GM18520 (cell line): ENCODE measurements around the gene FER.

Source experiments
- ATAC-seq: cut with Tn5 transposase; IDR thresholded peaks from one replicate; pipeline ENCODE4 v1.9.1; 2021; ENCODE audit not compliant: unreplicated experiment

The FER gene

DNA sequence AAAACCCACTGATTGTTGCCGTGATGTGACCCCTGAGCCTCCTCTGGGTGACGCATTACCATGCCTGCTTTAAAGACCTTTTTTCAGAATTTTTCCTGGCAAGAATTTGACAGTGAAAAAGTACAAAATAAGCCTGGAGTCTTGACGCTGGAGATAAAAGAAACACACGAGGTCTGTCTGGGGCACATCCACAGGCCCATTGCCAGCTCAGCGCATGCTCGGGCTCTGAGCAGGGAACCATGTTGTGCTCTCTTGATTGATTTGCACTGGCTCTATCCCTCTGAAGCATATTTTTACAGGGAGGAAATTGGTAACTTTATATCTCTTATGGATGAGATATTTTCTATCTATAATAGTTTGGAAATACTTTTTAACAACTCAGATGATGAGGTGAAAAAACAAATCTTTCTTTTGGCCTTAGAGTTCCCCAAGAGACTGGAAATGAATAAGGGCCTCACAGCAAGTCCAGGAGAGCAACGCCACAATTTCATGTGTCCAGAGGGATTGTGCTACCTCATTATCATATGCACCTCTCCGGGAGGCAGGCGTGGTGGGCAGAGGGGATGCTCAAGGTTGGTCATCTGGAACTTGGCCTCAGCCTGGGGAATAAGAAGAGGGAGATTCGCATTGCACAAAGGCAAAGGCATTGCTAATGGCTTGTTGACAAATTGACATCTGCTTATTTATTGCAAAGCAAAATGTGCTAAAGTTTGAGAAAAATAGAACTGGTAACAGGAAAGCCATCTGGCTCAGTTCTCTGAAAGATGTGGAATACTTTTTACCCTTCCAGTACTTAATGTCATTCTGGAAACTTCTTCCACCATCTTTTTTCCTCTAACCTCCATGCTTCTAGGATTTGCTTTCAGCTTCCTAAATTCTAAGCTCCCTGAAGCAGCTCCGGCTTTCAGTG is 478.3 kb downstream of the FER start:
- ATAC-seq: no peak

DNA sequence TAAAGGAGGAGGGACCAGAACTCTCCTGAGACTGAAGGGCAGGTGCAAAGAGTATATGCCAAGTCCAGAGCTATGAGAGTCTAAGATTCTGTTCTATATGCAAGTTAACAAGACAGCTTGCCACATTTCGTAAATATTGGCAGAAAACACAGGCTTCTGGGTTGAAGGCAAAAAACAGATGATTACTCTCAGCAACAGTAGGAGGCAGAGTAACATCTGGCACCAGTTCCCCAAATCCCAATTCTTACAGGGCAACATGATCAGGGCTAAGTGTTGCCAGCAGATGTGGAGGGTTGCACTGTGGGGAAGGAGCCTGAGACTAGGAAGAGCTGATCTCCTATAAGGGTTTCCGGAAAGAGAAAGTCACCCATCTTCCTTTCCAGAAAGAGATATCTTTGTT is 482.7 kb downstream of the FER start:
- no peak for ATAC-seq

DNA sequence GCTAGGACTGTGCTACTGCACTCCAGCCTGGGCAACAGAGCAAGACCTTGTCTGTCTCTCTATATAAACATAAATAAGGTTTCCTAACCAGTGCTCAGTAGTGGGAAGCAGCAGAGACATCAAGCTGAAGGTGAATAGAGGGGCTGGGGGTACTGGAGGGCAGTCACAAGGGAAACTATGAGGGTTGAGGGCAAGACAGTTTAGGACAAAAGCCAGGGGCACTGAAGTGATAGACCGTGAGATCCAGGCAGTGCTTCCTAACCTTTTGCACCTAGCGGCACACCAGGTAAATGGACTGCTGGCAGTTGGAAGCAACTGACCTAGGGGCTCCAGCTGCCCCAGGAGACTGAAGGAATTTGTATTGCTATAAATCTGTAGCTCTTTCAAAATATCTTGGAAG is 483.6 kb downstream of the FER start:
- no peak for ATAC-seq

DNA sequence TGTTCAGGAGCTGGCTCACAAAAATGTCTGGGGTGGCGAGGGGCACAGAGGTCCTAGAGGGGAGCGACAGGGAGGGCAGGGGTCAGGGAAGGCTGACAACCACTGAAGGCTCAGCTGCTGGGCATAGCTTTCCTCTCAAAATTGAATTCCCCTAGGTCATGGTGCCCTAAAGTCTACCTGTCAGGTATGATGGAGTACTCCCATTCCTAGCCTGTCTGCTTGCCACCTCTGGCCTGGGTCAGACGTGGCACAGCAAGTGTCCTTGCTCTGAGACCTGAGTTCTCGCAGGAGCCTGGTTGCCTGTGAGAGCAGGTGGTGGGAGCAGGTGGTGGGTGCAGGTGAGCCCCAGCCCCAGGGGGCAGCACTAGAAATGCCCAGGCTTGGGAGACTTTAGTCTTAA is 486.7 kb downstream of the FER start:
- no peak for ATAC-seq

DNA sequence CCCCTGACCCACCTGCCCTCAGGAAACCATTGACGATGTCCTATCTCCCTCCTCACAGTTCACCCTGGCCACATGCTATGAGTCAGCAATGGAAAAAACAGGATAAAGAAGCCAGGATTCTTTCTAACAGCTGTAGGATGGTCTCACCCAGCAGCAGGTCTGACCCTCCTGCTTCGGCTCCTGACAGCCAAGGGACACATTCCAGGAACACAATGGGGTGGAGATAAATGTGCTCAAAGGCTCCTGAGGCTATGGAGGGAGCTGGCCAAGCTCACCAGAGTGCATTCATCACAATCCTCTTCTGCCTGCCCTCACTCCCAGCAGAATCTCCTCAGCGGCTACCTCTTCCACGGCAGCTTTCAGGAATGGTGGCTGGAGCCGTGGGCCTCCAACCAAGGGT is 491.8 kb downstream of the FER start:
- ATAC-seq: no peak

DNA sequence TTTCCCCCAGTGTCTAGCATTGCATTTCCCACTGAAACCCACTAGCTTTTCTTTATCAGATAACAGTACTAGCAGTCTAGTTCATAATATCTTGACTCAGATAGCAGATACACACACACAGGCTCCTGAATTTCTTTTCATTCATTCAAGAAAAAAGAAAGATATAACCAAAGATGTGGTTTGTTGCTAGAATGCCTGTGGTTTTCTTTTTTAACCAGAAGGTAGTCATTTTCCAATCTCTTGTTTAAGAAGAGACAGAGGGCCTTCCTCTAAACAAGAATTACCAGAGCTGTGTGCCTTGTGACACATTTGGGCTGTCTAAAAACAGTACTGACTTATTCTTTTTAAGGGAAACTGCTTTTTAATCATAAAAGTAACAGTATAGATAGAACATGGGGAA is 494.8 kb downstream of the FER start:
- ATAC-seq: no peak

DNA sequence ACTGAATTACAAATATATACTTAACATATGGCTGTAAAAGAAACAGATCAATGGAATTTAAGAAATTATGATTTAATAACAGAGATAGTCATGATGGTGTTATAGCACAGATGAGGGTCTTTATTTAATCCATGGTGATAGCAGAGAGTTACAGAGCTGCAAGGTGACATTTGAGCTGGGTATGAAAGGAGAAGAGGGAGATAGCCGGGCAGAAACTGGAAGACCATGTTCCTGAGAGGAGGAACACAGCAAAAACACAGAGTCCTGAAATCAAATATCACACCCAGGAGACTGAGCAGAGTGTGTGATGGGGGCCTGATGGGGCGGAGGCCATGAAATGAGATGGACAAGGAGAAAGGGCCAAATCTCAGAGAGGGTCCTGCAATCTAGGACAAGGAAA is 498.7 kb downstream of the FER start:
- ATAC-seq: no peak
